Smooth muscle cell (in vitro differentiated cells): ENCODE data around the gene TSPAN31. TPM values are rescaled to one million over a fixed set of nuclear protein-coding genes. Genes with fewer than 3 reads are reported as not detected.

Source experiments
- DNase-seq: peaks from one replicate; lab custom pipeline; 2025; ENCODE audit not compliant: unreplicated experiment; lab: John Stamatoyannopoulos, UW
- H2AFZ ChIP-seq: fragments of 200-600 bp; sonication (generic); 2 replicates; pipeline ENCODE4 v1.6.0; 2016; ENCODE audit warnings: antibody characterized with exemption, low read depth, mild to moderate bottlenecking
- H3F3A ChIP-seq: fragments of 200-600 bp; sonication (generic); 2 replicates; pipeline ENCODE4 v1.6.0; 2017; ENCODE audit warnings: antibody characterized with exemption, low read depth
- H3K27ac ChIP-seq: fragments of 200-600 bp; sonication (generic); 2 replicates; pipeline ENCODE4 v1.5.1; 2016; ENCODE audit warnings: low read depth, mild to moderate bottlenecking
- H3K27me3 ChIP-seq: fragments of 200-600 bp; sonication (generic); 2 replicates; pipeline ENCODE4 v1.6.1; 2016; ENCODE audit warnings: low read depth, mild to moderate bottlenecking
- H3K36me3 ChIP-seq: fragments of 200-600 bp; sonication (generic); 2 replicates; pipeline ENCODE4 v1.5.1; 2016; ENCODE audit warnings: low read depth
- H3K4me1 ChIP-seq: fragments of 200-600 bp; sonication (generic); 2 replicates; pipeline ENCODE4 v1.5.1; 2016; ENCODE audit warnings: low read depth
- H3K4me2 ChIP-seq: fragments of 200-600 bp; sonication (generic); 2 replicates; pipeline ENCODE4 v1.6.0; 2016; ENCODE audit warnings: mild to moderate bottlenecking
- H3K4me3 ChIP-seq: fragments of 200-600 bp; sonication (generic); 2 replicates; pipeline ENCODE4 v1.5.1; 2016; ENCODE audit warnings: mild to moderate bottlenecking
- H3K79me2 ChIP-seq: fragments of 200-600 bp; sonication (generic); 2 replicates; pipeline ENCODE4 v1.6.0; 2016; ENCODE audit warnings: low read depth, mild to moderate bottlenecking
- H3K9ac ChIP-seq: fragments of 200-600 bp; sonication (generic); 2 replicates; pipeline ENCODE4 v1.6.0; 2016; ENCODE audit warnings: low read depth
- H3K9me3 ChIP-seq: fragments of 200-600 bp; sonication (generic); replicated peaks from 2 replicates; pipeline ENCODE4 v1.5.1; 2016; ENCODE audit warnings: low read depth
- H4K20me1 ChIP-seq: fragments of 200-600 bp; sonication (generic); 2 replicates; pipeline ENCODE4 v1.6.0; 2016; ENCODE audit warnings: low read depth
- WGBS: methylation state at CpG from one replicate; pipeline ENCODE4 v1.1.7; 2016; ENCODE audit warnings: low lambda C conversion rate; 5-methylcytosine and 5-hydroxymethylcytosine counted together
- polyA plus RNA-seq: library from polyadenylated mRNA; unstranded; fragments of >200 nt; fragmentation: Nextera tagmentation; extraction: Ambion mirVana; gene quantifications from 2 replicates; pipeline ENCODE4 v1.2.1, GENCODE V29; 2016
- total RNA-seq: library from RNA; depleted of rRNA; stranded (reverse); fragments of >200 nt; gene quantifications from 2 replicates; pipeline ENCODE4 v1.2.3, GENCODE V29; 2014
- TF ChIP-seq, protein P1 (sequence below): fragments of 200-600 bp; sonication (generic); IDR thresholded peaks from 2 replicates; pipeline ENCODE4 v1.5.1; 2017; ENCODE audit warnings: borderline replicate concordance, mild to moderate bottlenecking, antibody characterized with exemption; ENCODE audit not compliant: insufficient read depth, poor library complexity, severe bottlenecking

TSPAN31 gene
- total and polyA plus RNA-seq, 2 experiments from 2014 or later = 55.1 to 68.0 TPM

GRCh38 chr12:57765698-57766463, 21.0 kb downstream of the TSPAN31 start:
- 9% methylated on average over 37 of the region's 40 CpGs for WGBS
- Histone ChIP-seq H3K9me3 (no peaks in the 10 kb centered on the region), H2AFZ (no peak overlapping the region), H3K27ac (no peak overlapping the region), H3F3A (no peaks in the 10 kb centered on the region), H4K20me1 (no peaks in the 10 kb centered on the region), H3K9ac (no peak overlapping the region), H3K4me3 (peak overlapping the region; percentile 44), H3K36me3 (no peaks in the 10 kb centered on the region), H3K4me2 (peak overlapping the region; percentile 84), H3K79me2 (no peaks in the 10 kb centered on the region), H3K4me1 (peaks cover 26% of the 10 kb centered on the region), H3K27me3 (peaks cover 72% of the 10 kb centered on the region)
- no peak for DNase-seq
- TF ChIP-seq, protein P1, sequence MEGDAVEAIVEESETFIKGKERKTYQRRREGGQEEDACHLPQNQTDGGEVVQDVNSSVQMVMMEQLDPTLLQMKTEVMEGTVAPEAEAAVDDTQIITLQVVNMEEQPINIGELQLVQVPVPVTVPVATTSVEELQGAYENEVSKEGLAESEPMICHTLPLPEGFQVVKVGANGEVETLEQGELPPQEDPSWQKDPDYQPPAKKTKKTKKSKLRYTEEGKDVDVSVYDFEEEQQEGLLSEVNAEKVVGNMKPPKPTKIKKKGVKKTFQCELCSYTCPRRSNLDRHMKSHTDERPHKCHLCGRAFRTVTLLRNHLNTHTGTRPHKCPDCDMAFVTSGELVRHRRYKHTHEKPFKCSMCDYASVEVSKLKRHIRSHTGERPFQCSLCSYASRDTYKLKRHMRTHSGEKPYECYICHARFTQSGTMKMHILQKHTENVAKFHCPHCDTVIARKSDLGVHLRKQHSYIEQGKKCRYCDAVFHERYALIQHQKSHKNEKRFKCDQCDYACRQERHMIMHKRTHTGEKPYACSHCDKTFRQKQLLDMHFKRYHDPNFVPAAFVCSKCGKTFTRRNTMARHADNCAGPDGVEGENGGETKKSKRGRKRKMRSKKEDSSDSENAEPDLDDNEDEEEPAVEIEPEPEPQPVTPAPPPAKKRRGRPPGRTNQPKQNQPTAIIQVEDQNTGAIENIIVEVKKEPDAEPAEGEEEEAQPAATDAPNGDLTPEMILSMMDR = no peak

GRCh38 chr12:57766464-57767304, 21.8 kb downstream of the TSPAN31 start, which contains the start of gene CYP27B1:
Gene CYP27B1, minus strand, starts transcription at chr12:57767078. Its CDS starts 37 bp downstream, at chr12:57767041.
- TF ChIP-seq, protein P1 = no peak
- no peak for DNase-seq
- no peaks in the 10 kb centered on the region for H4K20me1 ChIP-seq
- peaks cover 26% of the 10 kb centered on the region for H3K4me1 ChIP-seq
- no peaks in the 10 kb centered on the region for H3F3A ChIP-seq
- H3K9ac ChIP-seq = no peak within 1 kb of the TSS
- peak within 1 kb of the TSS; percentile 44 for H3K4me3 ChIP-seq
- no peak within 1 kb of the TSS for H2AFZ ChIP-seq
- H3K4me2 ChIP-seq = peak within 1 kb of the TSS; percentile 84
- H3K27ac ChIP-seq = no peak within 1 kb of the TSS
- peaks cover 67% of the 10 kb centered on the region for H3K27me3 ChIP-seq
- no peaks in the 10 kb centered on the region for H3K9me3 ChIP-seq
- 6% methylated on average over 38 of the region's 38 CpGs for WGBS
- H3K36me3 ChIP-seq = no peaks in the 10 kb centered on the region
- H3K79me2 ChIP-seq = no peaks in the 10 kb centered on the region

DNA sequence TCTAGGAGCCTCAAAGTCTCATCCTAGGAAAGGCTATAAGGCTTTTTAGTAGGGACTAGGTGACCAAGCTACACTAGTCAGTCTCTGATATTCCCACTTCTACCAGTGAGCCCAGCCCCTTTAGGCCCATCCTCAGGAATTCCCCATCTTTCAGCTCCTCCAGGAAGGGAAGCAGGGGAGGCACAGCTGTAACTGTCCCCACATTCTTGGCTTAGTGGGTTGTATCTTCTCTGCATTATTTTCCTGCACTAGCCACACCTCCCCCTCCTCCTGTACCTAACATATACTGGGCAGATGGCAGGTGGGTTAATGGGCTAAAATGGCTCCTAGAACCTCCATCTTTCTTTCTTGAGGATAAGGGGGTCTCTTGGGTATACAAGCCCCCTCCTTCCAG, 22.5 kb downstream of the TSPAN31 start:
- no peaks in the 10 kb centered on the region for H4K20me1 ChIP-seq
- no peaks in the 10 kb centered on the region for H3K9me3 ChIP-seq
- peaks cover 61% of the 10 kb centered on the region for H3K27me3 ChIP-seq
- DNase-seq = no peak
- no peak overlapping the region for H3K4me3 ChIP-seq
- no peak overlapping the region for H3K9ac ChIP-seq
- no peak overlapping the region for H2AFZ ChIP-seq
- no peaks in the 10 kb centered on the region for H3K36me3 ChIP-seq
- H3F3A ChIP-seq = no peaks in the 10 kb centered on the region
- H3K4me1 ChIP-seq = peaks cover 26% of the 10 kb centered on the region
- TF ChIP-seq, protein P1 = no peak
- no peaks in the 10 kb centered on the region for H3K79me2 ChIP-seq
- H3K27ac ChIP-seq = no peak overlapping the region
- peak overlapping the region; percentile 84 for H3K4me2 ChIP-seq
